HG03108 (cell line): ENCODE results near the gene KCNC4.

ENCODE experiments used
- ATAC-seq: cut with Tn5 transposase; IDR thresholded peaks from one replicate; pipeline ENCODE4 v1.9.1; 2021; ENCODE audit warnings: moderate library complexity; ENCODE audit not compliant: unreplicated experiment

The KCNC4 gene

GRCh38 chr1:110250749-110251148, 40.6 kb downstream of the KCNC4 start:
- no peak for ATAC-seq

- no peak for ATAC-seq
These were observed 43.1 kb downstream of the KCNC4 start for GRCh38 chr1:110253213-110253612.

DNA sequence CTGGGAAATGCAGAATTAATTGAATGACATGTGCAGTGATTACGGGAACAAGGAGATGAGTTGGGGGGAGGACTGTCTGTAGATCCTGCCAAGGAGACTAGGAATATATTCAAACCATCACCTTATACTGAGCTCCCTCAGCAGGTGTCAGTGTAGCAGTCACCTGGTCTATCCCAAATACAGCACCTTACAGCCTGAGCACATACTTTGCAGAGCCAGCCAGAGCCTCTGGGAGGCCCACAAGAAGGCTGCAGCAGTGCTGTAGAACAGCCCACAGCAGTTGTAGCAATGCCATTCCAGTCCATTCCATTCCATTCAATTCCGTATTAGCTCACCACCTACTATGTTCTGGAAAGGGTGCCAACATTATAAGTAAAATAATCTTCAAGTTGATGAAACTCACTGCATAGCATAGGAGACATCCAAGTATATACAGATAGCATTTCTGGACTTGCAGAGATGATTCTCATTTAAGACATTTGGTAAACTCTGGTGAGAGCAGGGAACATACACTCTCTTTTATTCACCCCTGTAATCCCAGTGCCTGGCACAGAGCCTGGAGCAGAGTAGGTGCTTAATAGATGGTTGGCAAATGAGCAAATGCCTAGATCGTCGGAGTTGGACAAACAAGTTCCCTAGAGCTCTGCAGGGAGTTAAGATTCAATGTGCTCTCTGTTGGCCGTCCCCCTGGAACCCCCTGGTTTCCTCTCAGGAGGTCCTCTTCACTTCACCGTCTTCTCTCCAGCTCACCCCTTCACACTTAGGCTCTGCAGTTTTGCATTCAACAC, 44.7 kb downstream of the KCNC4 start:
- ATAC-seq = no peak

- no peak for ATAC-seq
These were observed 45.3 kb downstream of the KCNC4 start for GRCh38 chr1:110255392-110255787.

GRCh38 chr1:110258734-110259133, 48.6 kb downstream of the KCNC4 start:
- ATAC-seq = no peak

GRCh38 chr1:110259770-110260169, 49.7 kb downstream of the KCNC4 start:
- no peak for ATAC-seq
